Uterus (tissue), 2 donors: Measurements from ENCODE around the gene RFX7.

Experiments
- CTCF ChIP-seq, 4 experiments: fragments of 200-600 bp in 2 of 4; fragments of 450-650 bp in 2 of 4; sonication (generic) in 2 of 4; IDR thresholded peaks; one replicate each; pipeline ENCODE4 v1.5.1; 2016 to 2019; ENCODE audit warnings: antibody characterized with exemption in 4 of 4, mild to moderate bottlenecking in 2 of 4, moderate library complexity in 1 of 4
- POLR2A ChIP-seq, 2 donors: fragments of 450-650 bp; IDR thresholded peaks; one replicate each; pipeline ENCODE4 v1.6.1; 2016; ENCODE audit warnings: antibody characterized with exemption in 2 of 2, mild to moderate bottlenecking in 1 of 2, moderate library complexity in 1 of 2

- TF ChIP-seq POLR2A (IDR thresholded peaks at IDR 0.05), result no peak
- TF ChIP-seq CTCF (IDR thresholded peaks at IDR 0.05), result no peak
Observed at GRCh38 chr15:56038707-56039106, 205.0 kb downstream of the RFX7 start.
